Hepatocyte (in vitro differentiated cells): ENCODE measurements around the gene STK32C.

Experiments
- EZH2 ChIP-seq: fragments of 200-600 bp; sonication (generic); IDR thresholded peaks from 2 replicates; pipeline ENCODE4 v1.6.1; 2016; ENCODE audit warnings: antibody characterized with exemption, mild to moderate bottlenecking, borderline replicate concordance
- EZH2phosphoT487 ChIP-seq: fragments of 200-600 bp; sonication (generic); IDR thresholded peaks from one replicate; pipeline ENCODE4 v1.6.1; 2018; ENCODE audit warnings: antibody characterized with exemption, mild to moderate bottlenecking, low read depth, moderate library complexity; ENCODE audit not compliant: unreplicated experiment, severe bottlenecking
- TF ChIP-seq, protein P1 (sequence below): fragments of 200-600 bp; sonication (generic); IDR thresholded peaks from 2 replicates; pipeline ENCODE4 v1.5.1; 2016; ENCODE audit warnings: antibody characterized with exemption, mild to moderate bottlenecking; ENCODE audit not compliant: poor library complexity

DNA sequence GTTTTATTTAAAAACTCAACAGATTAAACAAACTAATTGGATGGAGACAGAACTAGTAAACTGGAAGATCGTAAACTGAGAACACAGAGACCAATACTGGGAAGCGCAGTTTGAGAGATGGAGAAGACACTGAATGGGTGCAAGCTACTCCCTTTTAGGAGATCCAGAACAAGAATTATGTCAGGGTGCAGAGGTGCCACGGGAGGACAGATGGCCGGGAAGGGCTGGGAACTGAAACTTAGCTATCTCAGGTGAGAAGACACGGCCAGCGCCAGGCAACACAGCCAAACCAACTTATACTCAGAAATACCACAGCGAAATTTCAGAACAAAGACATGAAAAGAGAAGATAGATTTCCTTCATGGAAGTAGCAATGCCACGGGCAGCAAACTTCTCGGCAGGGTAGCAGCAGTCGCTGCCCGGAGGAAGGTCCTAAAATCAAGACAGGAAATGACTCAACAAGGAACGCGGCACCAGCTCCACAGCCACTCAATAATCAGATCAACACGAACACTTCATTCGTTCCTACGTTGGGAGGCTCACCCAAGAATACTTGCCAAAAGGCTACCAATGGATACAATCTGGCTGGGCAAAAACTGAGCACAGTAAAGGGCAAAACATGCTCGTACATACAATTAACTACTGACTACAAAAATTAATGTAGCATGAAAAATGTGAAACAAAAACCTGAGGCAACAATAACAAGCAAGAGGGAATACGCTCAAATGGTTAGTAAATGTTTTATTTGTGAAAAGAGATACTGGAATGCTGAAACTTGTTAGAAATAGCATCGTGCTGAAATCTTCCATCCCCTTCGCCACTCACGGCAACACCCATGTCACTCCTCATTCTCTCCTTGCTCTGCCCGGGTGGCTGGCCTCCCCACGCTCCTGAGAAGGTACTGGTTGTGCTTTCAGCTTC lies 22.1 kb upstream of the STK32C start:
- TF ChIP-seq, protein P1, sequence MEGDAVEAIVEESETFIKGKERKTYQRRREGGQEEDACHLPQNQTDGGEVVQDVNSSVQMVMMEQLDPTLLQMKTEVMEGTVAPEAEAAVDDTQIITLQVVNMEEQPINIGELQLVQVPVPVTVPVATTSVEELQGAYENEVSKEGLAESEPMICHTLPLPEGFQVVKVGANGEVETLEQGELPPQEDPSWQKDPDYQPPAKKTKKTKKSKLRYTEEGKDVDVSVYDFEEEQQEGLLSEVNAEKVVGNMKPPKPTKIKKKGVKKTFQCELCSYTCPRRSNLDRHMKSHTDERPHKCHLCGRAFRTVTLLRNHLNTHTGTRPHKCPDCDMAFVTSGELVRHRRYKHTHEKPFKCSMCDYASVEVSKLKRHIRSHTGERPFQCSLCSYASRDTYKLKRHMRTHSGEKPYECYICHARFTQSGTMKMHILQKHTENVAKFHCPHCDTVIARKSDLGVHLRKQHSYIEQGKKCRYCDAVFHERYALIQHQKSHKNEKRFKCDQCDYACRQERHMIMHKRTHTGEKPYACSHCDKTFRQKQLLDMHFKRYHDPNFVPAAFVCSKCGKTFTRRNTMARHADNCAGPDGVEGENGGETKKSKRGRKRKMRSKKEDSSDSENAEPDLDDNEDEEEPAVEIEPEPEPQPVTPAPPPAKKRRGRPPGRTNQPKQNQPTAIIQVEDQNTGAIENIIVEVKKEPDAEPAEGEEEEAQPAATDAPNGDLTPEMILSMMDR = no peak
- TF ChIP-seq EZH2 (no peak), EZH2phosphoT487 (no peak)
